ENCODE data around the gene MRPS21.

DNA sequence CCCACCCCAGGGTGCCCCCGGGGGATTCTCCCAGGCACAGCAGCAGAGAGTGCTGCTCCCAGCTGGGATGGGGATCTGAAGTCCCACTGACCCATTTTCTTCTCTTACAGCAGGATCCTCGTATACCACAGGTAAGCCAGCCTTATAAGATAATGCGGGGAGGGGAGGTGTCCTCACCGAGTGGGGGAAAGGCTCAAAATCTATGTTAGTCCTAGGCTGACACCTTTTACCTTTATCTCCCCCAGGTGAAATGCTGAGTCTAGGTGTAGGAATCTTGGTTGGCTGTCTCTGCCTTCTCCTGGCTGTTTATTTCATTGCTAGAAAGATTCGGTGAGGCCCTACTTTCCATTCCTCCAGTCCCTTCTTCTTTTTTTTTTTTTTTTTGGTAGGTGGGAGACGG lies 30.1 kb upstream of the MRPS21 start:
- TF ChIP-seq, protein P1, sequence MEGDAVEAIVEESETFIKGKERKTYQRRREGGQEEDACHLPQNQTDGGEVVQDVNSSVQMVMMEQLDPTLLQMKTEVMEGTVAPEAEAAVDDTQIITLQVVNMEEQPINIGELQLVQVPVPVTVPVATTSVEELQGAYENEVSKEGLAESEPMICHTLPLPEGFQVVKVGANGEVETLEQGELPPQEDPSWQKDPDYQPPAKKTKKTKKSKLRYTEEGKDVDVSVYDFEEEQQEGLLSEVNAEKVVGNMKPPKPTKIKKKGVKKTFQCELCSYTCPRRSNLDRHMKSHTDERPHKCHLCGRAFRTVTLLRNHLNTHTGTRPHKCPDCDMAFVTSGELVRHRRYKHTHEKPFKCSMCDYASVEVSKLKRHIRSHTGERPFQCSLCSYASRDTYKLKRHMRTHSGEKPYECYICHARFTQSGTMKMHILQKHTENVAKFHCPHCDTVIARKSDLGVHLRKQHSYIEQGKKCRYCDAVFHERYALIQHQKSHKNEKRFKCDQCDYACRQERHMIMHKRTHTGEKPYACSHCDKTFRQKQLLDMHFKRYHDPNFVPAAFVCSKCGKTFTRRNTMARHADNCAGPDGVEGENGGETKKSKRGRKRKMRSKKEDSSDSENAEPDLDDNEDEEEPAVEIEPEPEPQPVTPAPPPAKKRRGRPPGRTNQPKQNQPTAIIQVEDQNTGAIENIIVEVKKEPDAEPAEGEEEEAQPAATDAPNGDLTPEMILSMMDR (IDR thresholded peaks at IDR 0.05) = no peak
- no peak for TF ChIP-seq ZFX (IDR thresholded peaks at IDR 0.05; ENCODE audit: borderline replicate concordance)

All from 22Rv1 (cell line).